WERI-Rb-1 (cell line): ENCODE measurements around the gene SH3D19.
"Not testable (repeated sequence)": the region's sequence is repeated elsewhere in the genome, so short reads cannot be mapped to it uniquely, and the experiment has no call there.

Experiments used
- DNase-seq: peaks from one replicate; pipeline ENCODE4 v3.0.0-alpha.2; 2020
- H3K27ac ChIP-seq: fragments of 250-450 bp; sonication (Bioruptor Pico); 2 replicates; pipeline ENCODE4 v1.5.1; 2020; ENCODE audit warnings: mild to moderate bottlenecking, moderate library complexity
- H3K27me3 ChIP-seq: fragments of 250-450 bp; sonication (Bioruptor Pico); 2 replicates; pipeline ENCODE4 v1.5.1; 2021; ENCODE audit warnings: mild to moderate bottlenecking, low read depth, moderate library complexity; ENCODE audit not compliant: insufficient read depth, severe bottlenecking
- H3K36me3 ChIP-seq: fragments of 250-450 bp; sonication (Bioruptor Pico); 2 replicates; pipeline ENCODE4 v1.5.1; 2020; ENCODE audit warnings: mild to moderate bottlenecking, moderate library complexity
- H3K4me3 ChIP-seq: 2 replicates; pipeline ENCODE4 v1.5.1; 2011; ENCODE audit warnings: low read depth, mild to moderate bottlenecking, control low read depth, low read length
- H3K9me3 ChIP-seq: fragments of 250-450 bp; sonication (Bioruptor Pico); 2 replicates; pipeline ENCODE4 v1.5.1; 2021; ENCODE audit warnings: mild to moderate bottlenecking, moderate library complexity; ENCODE audit not compliant: severe bottlenecking
- CTCF ChIP-seq: IDR thresholded peaks from 2 replicates; pipeline ENCODE4 v1.5.1; 2011; ENCODE audit warnings: low read depth, mild to moderate bottlenecking, control low read depth, inconsistent platforms, low read length

Gene SH3D19

GRCh38 chr4:151284534-151285245, 40.7 kb downstream of the SH3D19 start:
- Histone ChIP-seq H3K27ac (no peak overlapping the region), H3K36me3 (no peaks in the 10 kb centered on the region; the same call in 1 of the 2 replicates), H3K9me3 (peaks cover 2% of the 10 kb centered on the region), H3K27me3 (no peaks in the 10 kb centered on the region), H3K4me3 (no peak overlapping the region)
- no peak for TF ChIP-seq CTCF
- DNase-seq: no peak

- Histone ChIP-seq H3K9me3 (no peaks in the 10 kb centered on the region), H3K36me3 (peaks cover 5% of the 10 kb centered on the region), H3K27me3 (no peaks in the 10 kb centered on the region), H3K4me3 (no peak within 1 kb of the TSS), H3K27ac (no peak within 1 kb of the TSS)
- peak; percentile 80 for DNase-seq
- peak; percentile 93 for TF ChIP-seq CTCF
Measured at GRCh38 chr4:151276787-151277562, 48.4 kb downstream of the SH3D19 start, which contains the start of gene PRSS48. Gene PRSS48 (plus strand): TSS chr4:151277161. CDS start chr4:151277173, 12 bp downstream.

- not testable (repeated sequence) for H3K4me3 ChIP-seq, H3K9me3 ChIP-seq, H3K27ac ChIP-seq, H3K36me3 ChIP-seq, H3K27me3 ChIP-seq, DNase-seq
Measured at GRCh38 chr4:151268905-151269304, 56.5 kb downstream of the SH3D19 start.

- H3K36me3 ChIP-seq: peaks cover 7% of the 10 kb centered on the region
- no peak for DNase-seq
- no peak overlapping the region for H3K4me3 ChIP-seq
- H3K9me3 ChIP-seq: no peaks in the 10 kb centered on the region
- no peak overlapping the region for H3K27ac ChIP-seq
- H3K27me3 ChIP-seq: no peaks in the 10 kb centered on the region
- TF ChIP-seq CTCF: no peak
Measured at GRCh38 chr4:151267822-151268535, 57.4 kb downstream of the SH3D19 start.

- Histone ChIP-seq H3K4me3 (no peak overlapping the region), H3K9me3 (no peaks in the 10 kb centered on the region), H3K27ac (no peak overlapping the region), H3K27me3 (no peaks in the 10 kb centered on the region), H3K36me3 (peaks cover 7% of the 10 kb centered on the region)
- TF ChIP-seq CTCF: no peak
- DNase-seq: no peak
Measured at GRCh38 chr4:151267104-151267503, 58.3 kb downstream of the SH3D19 start.

- DNase-seq: no peak
- TF ChIP-seq CTCF: no peak
- Histone ChIP-seq H3K4me3 (no peak overlapping the region), H3K36me3 (peaks cover 7% of the 10 kb centered on the region), H3K9me3 (no peaks in the 10 kb centered on the region), H3K27ac (no peak overlapping the region), H3K27me3 (no peaks in the 10 kb centered on the region)
Measured at GRCh38 chr4:151266497-151266896, 58.9 kb downstream of the SH3D19 start.
